Keratinocyte (primary cell): ENCODE measurements around the gene FTCD. TPM values are rescaled to one million over a fixed set of nuclear protein-coding genes. Genes with fewer than 3 reads are reported as not detected.

Experiments
- DNase-seq: peaks from one replicate; pipeline ENCODE4 v3.0.0-alpha.2; 2011; ENCODE audit warnings: low read depth, missing footprints, low spot score
- FAIRE-seq: peaks from 2 replicates; lab custom pipeline; 2011; peaks lifted over from hg19 to GRCh38; lab: Jason Lieb, UNC
- H2AFZ ChIP-seq: 2 replicates; pipeline ENCODE4 v1.6.0; 2012; ENCODE audit warnings: low read length, control low read depth, inconsistent platforms; ENCODE audit not compliant: control insufficient read depth
- H3K27ac ChIP-seq: 2 replicates; pipeline ENCODE4 v1.5.1; 2011; ENCODE audit warnings: low read length; ENCODE audit not compliant: control insufficient read depth, insufficient read depth
- H3K27me3 ChIP-seq: 3 replicates; pipeline ENCODE4 v1.6.0; 2011; ENCODE audit warnings: low read length; ENCODE audit not compliant: control insufficient read depth, insufficient read depth; ENCODE audit errors: extremely low read depth
- H3K36me3 ChIP-seq, 2 experiments: 2 replicates in 1 of 2; 3 replicates in 1 of 2; pipeline ENCODE4 v1.5.1; 2011; ENCODE audit warnings: low read length in 2 of 2, mild to moderate bottlenecking in 1 of 2; ENCODE audit not compliant: control insufficient read depth in 2 of 2, insufficient read depth in 2 of 2; ENCODE audit errors: extremely low read depth in 1 of 2
- H3K4me1 ChIP-seq: 3 replicates; pipeline ENCODE4 v1.5.1; 2011; ENCODE audit warnings: low read length; ENCODE audit not compliant: control insufficient read depth, insufficient read depth; ENCODE audit errors: extremely low read depth
- H3K4me2 ChIP-seq: 3 replicates; pipeline ENCODE4 v1.6.0; 2011; ENCODE audit warnings: low read depth, low read length; ENCODE audit not compliant: control insufficient read depth, insufficient read depth; ENCODE audit errors: extremely low read depth
- H3K4me3 ChIP-seq, 3 experiments: fragments of 200-600 bp in 1 of 3; sonication (generic) in 1 of 3; 2 replicates in 2 of 3; 3 replicates in 1 of 3; pipeline ENCODE4 v1.5.1; 2011 to 2016; ENCODE audit warnings: low read length in 3 of 3, mild to moderate bottlenecking in 3 of 3, control low read depth in 2 of 3, inconsistent platforms in 1 of 3, low read depth in 1 of 3, mixed read lengths in 1 of 3, mixed run types in 1 of 3, moderate library complexity in 1 of 3; ENCODE audit not compliant: control insufficient read depth in 2 of 3, insufficient read depth in 2 of 3; ENCODE audit errors: extremely low read depth in 1 of 3
- H3K79me2 ChIP-seq: 2 replicates; pipeline ENCODE4 v1.6.0; 2012; ENCODE audit warnings: low read length; ENCODE audit not compliant: control insufficient read depth, insufficient read depth
- H3K9ac ChIP-seq: 3 replicates; pipeline ENCODE4 v1.6.0; 2011; ENCODE audit warnings: low read length; ENCODE audit not compliant: control insufficient read depth, insufficient read depth; ENCODE audit errors: extremely low read depth
- H3K9me1 ChIP-seq: 3 replicates; pipeline ENCODE4 v1.6.0; 2011; ENCODE audit warnings: low read length; ENCODE audit not compliant: control insufficient read depth, insufficient read depth; ENCODE audit errors: extremely low read depth
- H3K9me3 ChIP-seq: 2 replicates; pipeline ENCODE4 v1.5.1; 2012; ENCODE audit warnings: low read depth, low read length; ENCODE audit not compliant: control insufficient read depth
- H4K20me1 ChIP-seq: 3 replicates; pipeline ENCODE4 v1.6.0; 2011; ENCODE audit warnings: low read length; ENCODE audit not compliant: control insufficient read depth, insufficient read depth; ENCODE audit errors: extremely low read depth
- CTCF ChIP-seq, 3 experiments: IDR thresholded peaks in 1 of 3; conservative IDR thresholded peaks in 1 of 3; optimal IDR thresholded peaks in 1 of 3; 2 replicates in 2 of 3; 3 replicates in 1 of 3; pipeline versions ENCODE3 to v1.5.1; 2011; ENCODE audit warnings: low read length in 3 of 3, mild to moderate bottlenecking in 3 of 3, moderate library complexity in 2 of 3, control low read depth in 1 of 3, inconsistent platforms in 1 of 3; ENCODE audit not compliant: insufficient read depth in 2 of 3; ENCODE audit errors: extremely low read depth in 1 of 3
- EZH2 ChIP-seq: IDR thresholded peaks from one replicate; pipeline ENCODE4 v1.6.1; 2012; ENCODE audit warnings: inconsistent platforms, mild to moderate bottlenecking, low read length, moderate library complexity
- dilution Hi-C: fragments of 300-500 bp; cut with MboI; formaldehyde crosslinking; loops from one replicate; pipeline ENCODE4 v1.7.0; 2020; ENCODE audit warnings: low sequenced_read_pairs; ENCODE audit not compliant: extremely low pct_ligation_motif_present
- polyA plus RNA-seq, 5 experiments: library from polyadenylated mRNA; depleted of rRNA in 3 of 5; stranded (reverse) in 3 of 5; stranded (forward) in 1 of 5; unstranded in 1 of 5; fragments of >200 nt; gene quantifications; 1 replicate in 1 of 5; 2 replicates in 3 of 5; 3 replicates in 1 of 5; pipeline versions ENCODE4 v1.2.1 to v1.2.3, GENCODE V29; 2011 to 2012; ENCODE audit warnings: missing spikeins in 2 of 5, low read depth in 1 of 5, low replicate concordance in 1 of 5

The FTCD gene
- polyA plus RNA-seq, 1 donor (not counting 4 experiments of a cell fraction or from before 2014, with no cell fraction given): not detected

GRCh38 chr21:46165098-46165497 lies 9.7 kb upstream of the FTCD start:
- no peak overlapping the region for H3K9ac ChIP-seq
- FAIRE-seq (no peak), DNase-seq (no peak)
- H3K27me3 ChIP-seq: peaks cover 14% of the 10 kb centered on the region
- no peaks in the 10 kb centered on the region for H3K79me2 ChIP-seq
- H2AFZ ChIP-seq: no peak overlapping the region
- no peaks in the 10 kb centered on the region for H3K36me3 ChIP-seq
- no peak overlapping the region for H3K4me3 ChIP-seq
- H3K9me3 ChIP-seq: no peaks in the 10 kb centered on the region
- H3K27ac ChIP-seq: no peak overlapping the region
- TF ChIP-seq CTCF (optimal IDR thresholded peaks at IDR 0.05 in 1 of 3, IDR thresholded peaks at IDR 0.05 in 1 of 3, conservative IDR thresholded peaks at IDR 0.05 in 1 of 3; ENCODE audit: extremely low read depth in 1 of 3, insufficient read depth in 2 of 3, low read length in 3 of 3): no peak
- TF ChIP-seq EZH2: no peak
- dilution Hi-C loops: no loop called here
- no peaks in the 10 kb centered on the region for H3K4me1 ChIP-seq
- H3K9me1 ChIP-seq: no peaks in the 10 kb centered on the region
- H3K4me2 ChIP-seq: no peak overlapping the region
- H4K20me1 ChIP-seq: no peaks in the 10 kb centered on the region

GRCh38 chr21:46163380-46163779 lies 8.0 kb upstream of the FTCD start:
- DNase-seq (no peak), FAIRE-seq (no peak)
- H4K20me1 ChIP-seq: no peaks in the 10 kb centered on the region
- no peaks in the 10 kb centered on the region for H3K36me3 ChIP-seq
- TF ChIP-seq EZH2 (no peak), CTCF (optimal IDR thresholded peaks at IDR 0.05 in 1 of 3, IDR thresholded peaks at IDR 0.05 in 1 of 3, conservative IDR thresholded peaks at IDR 0.05 in 1 of 3; ENCODE audit: extremely low read depth in 1 of 3, insufficient read depth in 2 of 3, low read length in 3 of 3) (no peak)
- H3K4me2 ChIP-seq: no peak overlapping the region
- H3K9ac ChIP-seq: no peak overlapping the region
- no peaks in the 10 kb centered on the region for H3K4me1 ChIP-seq
- H3K27ac ChIP-seq: no peak overlapping the region
- peaks cover 14% of the 10 kb centered on the region for H3K27me3 ChIP-seq
- no peak overlapping the region for H3K4me3 ChIP-seq
- dilution Hi-C loops: no loop called here
- no peak overlapping the region for H2AFZ ChIP-seq
- no peaks in the 10 kb centered on the region for H3K9me1 ChIP-seq
- H3K79me2 ChIP-seq: no peaks in the 10 kb centered on the region
- no peaks in the 10 kb centered on the region for H3K9me3 ChIP-seq
